K562 (cell line): ENCODE measurements around the gene HPD. TPM values are rescaled to one million over a fixed set of nuclear protein-coding genes. Genes with fewer than 3 reads are reported as not detected.

Experiments
- ARID1B ChIP-seq: fragments of 450-650 bp; IDR thresholded peaks from 2 replicates; pipeline ENCODE4 v1.6.1; 2016; ENCODE audit warnings: antibody characterized with exemption, mild to moderate bottlenecking, inconsistent platforms
- CHD1 ChIP-seq: fragments of 200-600 bp; sonication (generic); IDR thresholded peaks from one replicate; pipeline ENCODE4 v1.6.1; 2012; ENCODE audit warnings: mild to moderate bottlenecking, moderate library complexity, low read length, inconsistent platforms
- CTCFL ChIP-seq: IDR thresholded peaks from 2 replicates; pipeline ENCODE4 v1.6.1; 2011; ENCODE audit warnings: borderline replicate concordance, low read depth, mild to moderate bottlenecking, moderate library complexity, low read length; ENCODE audit not compliant: insufficient read depth, poor library complexity, severe bottlenecking
- ELK3 ChIP-seq: fragments of 450-650 bp; formaldehyde crosslinking; IDR thresholded peaks from 2 replicates; pipeline ENCODE4 v1.4.0; 2020; ENCODE audit warnings: mild to moderate bottlenecking
- EWSR1 ChIP-seq: fragments of 450-650 bp; IDR thresholded peaks from 2 replicates; pipeline ENCODE4 v1.6.1; 2018; ENCODE audit warnings: borderline replicate concordance, mild to moderate bottlenecking, low read depth, moderate library complexity; ENCODE audit not compliant: partially characterized antibody
- FOXP1 ChIP-seq: sonication (generic); formaldehyde crosslinking; IDR thresholded peaks from 2 replicates; pipeline ENCODE4 v1.8.0; 2022; ENCODE audit warnings: mild to moderate bottlenecking, missing genetic modification reagents
- KLF13 ChIP-seq: fragments of 450-650 bp; IDR thresholded peaks from 2 replicates; pipeline ENCODE4 v1.6.1; 2016; ENCODE audit warnings: missing genetic modification characterization, low read depth, mild to moderate bottlenecking, missing compliant biosample characterization, moderate library complexity, borderline replicate concordance
- POLR2B ChIP-seq: fragments of 450-650 bp; IDR thresholded peaks from 2 replicates; pipeline ENCODE4 v1.6.1; 2018; ENCODE audit warnings: low read depth; ENCODE audit not compliant: partially characterized antibody
- RBM25 ChIP-seq: fragments of 200-400 bp; formaldehyde crosslinking; IDR thresholded peaks from 2 replicates; pipeline ENCODE4 v1.6.1; 2018; ENCODE audit warnings: low read length, low read depth, moderate library complexity; ENCODE audit not compliant: severe bottlenecking
- RNF219 ChIP-seq: fragments of 250-450 bp; sonication (Bioruptor Pico); IDR thresholded peaks from 2 replicates; pipeline ENCODE4 v1.5.0; 2022; ENCODE audit warnings: mild to moderate bottlenecking
- SNIP1 ChIP-seq: fragments of 450-650 bp; IDR thresholded peaks from 2 replicates; pipeline ENCODE4 v1.7.1; 2017; ENCODE audit warnings: low read depth, mild to moderate bottlenecking
- STAT5B ChIP-seq: fragments of 250-450 bp; sonication (Bioruptor Pico); IDR thresholded peaks from 2 replicates; pipeline ENCODE4 v1.8.0; 2021; ENCODE audit warnings: mild to moderate bottlenecking, inconsistent platforms
- TAF1 ChIP-seq: IDR thresholded peaks from 2 replicates; pipeline ENCODE4 v1.6.1; 2011; ENCODE audit warnings: mild to moderate bottlenecking, low read length, moderate library complexity; ENCODE audit not compliant: insufficient read depth, control insufficient read depth, severe bottlenecking; ENCODE audit errors: extremely low read depth
- USF2 ChIP-seq: sonication (generic); formaldehyde crosslinking; IDR thresholded peaks from 2 replicates; pipeline ENCODE4 v1.5.0; 2020; ENCODE audit warnings: missing genetic modification reagents
- ZNF316 ChIP-seq: fragments of 450-650 bp; IDR thresholded peaks from 2 replicates; pipeline ENCODE4 v1.6.1; 2016
- ZNF511 ChIP-seq: sonication (generic); formaldehyde crosslinking; IDR thresholded peaks from 2 replicates; pipeline ENCODE4 v1.8.0; 2022; ENCODE audit warnings: mild to moderate bottlenecking, missing genetic modification reagents
- polyA plus RNA-seq, 8 experiments: library from polyadenylated mRNA; depleted of rRNA in 4 of 8; stranded (reverse) in 5 of 8; unstranded in 3 of 8; fragments of >200 nt; fragmentation: Nextera tagmentation in 2 of 8; fragmentation: Illumina TruSeq in 1 of 8; extraction: Ambion mirVana in 2 of 8; extraction: Trizol in 1 of 8; gene quantifications; 2 replicates each; pipeline versions ENCODE4 v1.2.1 to v1.2.3, GENCODE V29; 2011 to 2014; ENCODE audit warnings: inconsistent platforms in 1 of 8, missing spikeins in 1 of 8
- total RNA-seq, 7 experiments: library from RNA; depleted of rRNA in 6 of 7; stranded (reverse); fragments of >200 nt in 6 of 7; fragmentation: Illumina TruSeq in 2 of 7; extraction: Trizol in 2 of 7; gene quantifications; 2 replicates each; pipeline versions ENCODE4 v1.2.1 to v1.2.3, GENCODE V29; 2011 to 2021; ENCODE audit warnings: low replicate concordance in 1 of 7

The HPD gene
- total and polyA plus RNA-seq, 9 of the 15 experiments (the other 6 are each of a cell fraction or from before 2014, with no cell fraction given) = 0.06 to 0.29 (median 0.07) TPM; not detected in 4

- TF ChIP-seq CTCFL (peak; percentile 91), ARID1B (peak; percentile 45), ZNF316 (0 out of 2 replicates have a peak, but pooled peaks have one; percentile 2), CHD1 (no peak), KLF13 (tag) (peak; percentile 60; the same call in 1 of the 2 replicates), ELK3 (CRISPR knock-in tag) (no peak), ZNF511 (CRISPR knock-in tag) (peak; percentile 89), SNIP1 (no peak), RBM25 (no peak), TAF1 (peak; percentile 77), USF2 (CRISPR knock-in tag) (peak; percentile 90), FOXP1 (peak; percentile 92), STAT5B (CRISPR knock-in tag) (no peak), RNF219 (CRISPR knock-in tag) (no peak), EWSR1 (no peak), POLR2B (peak; percentile 85)
Measured at GRCh38 chr12:121888478-121889273, 30.0 kb upstream of the HPD start, which contains the start of gene PSMD9 (continued).
